Ascending aorta (tissue), 2 donors: ENCODE data around the gene BAD. TPM values are rescaled to one million over a fixed set of nuclear protein-coding genes. Genes with fewer than 3 reads are reported as not detected.
"Not testable (repeated sequence)": the region's sequence is repeated elsewhere in the genome, so short reads cannot be mapped to it uniquely, and the experiment has no call there.

Source experiments
- DNase-seq, 2 donors: peaks; one replicate each; pipeline ENCODE4 v3.0.0-alpha.2; 2019; ENCODE audit warnings: low spot score in 2 of 2
- H3K27ac ChIP-seq, 2 donors: fragments of 200-600 bp; sonication (generic); one replicate each; pipeline ENCODE4 v1.5.1; 2016 to 2017; ENCODE audit warnings: mild to moderate bottlenecking in 1 of 2
- H3K27me3 ChIP-seq: fragments of 200-600 bp; sonication (generic); one replicate; pipeline ENCODE4 v1.5.1; 2017
- H3K36me3 ChIP-seq, 2 donors: fragments of 200-600 bp; sonication (generic); one replicate each; pipeline ENCODE4 v1.5.1; 2016
- H3K4me1 ChIP-seq, 2 donors: fragments of 200-600 bp; sonication (generic); one replicate each; pipeline ENCODE4 v1.5.1; 2016 to 2017; ENCODE audit warnings: mild to moderate bottlenecking in 1 of 2
- H3K4me3 ChIP-seq, 2 donors: fragments of 200-600 bp; sonication (generic); one replicate each; pipeline ENCODE4 v1.5.1; 2016 to 2017; ENCODE audit warnings: mild to moderate bottlenecking in 1 of 2
- H3K9me3 ChIP-seq, 2 donors: fragments of 200-600 bp; sonication (generic); one replicate each; pipeline ENCODE4 v1.5.1; 2016
- CTCF ChIP-seq, 3 experiments: fragments of 200-600 bp in 2 of 3; fragments of 450-650 bp in 1 of 3; sonication (generic) in 2 of 3; IDR thresholded peaks; one replicate each; pipeline ENCODE4 v1.5.1; 2016 to 2019; ENCODE audit warnings: antibody characterized with exemption in 3 of 3, mild to moderate bottlenecking in 1 of 3, moderate library complexity in 1 of 3
- intact Hi-C: fragments of 100-400 bp; cut with DNase I; formaldehyde crosslinking; loops from one replicate; pipeline ENCODE4 v1.15.1; 2023
- total RNA-seq: library from RNA; depleted of rRNA; stranded (reverse); fragments of >200 nt; gene quantifications from one replicate; pipeline ENCODE4 v1.1.0, GENCODE V29; 2016

The BAD gene
- total RNA-seq, 1 donor from 2014 or later: 175 TPM

- Histone ChIP-seq H3K4me3 (no peak overlapping the region), H3K9me3 (no peaks in the 10 kb centered on the region), H3K4me1 (peaks cover 22 to 34% of the 10 kb centered on the region in 2 donors), H3K36me3 (peaks cover 2 to 4% of the 10 kb centered on the region in 2 donors), H3K27ac (no peak overlapping the region), H3K27me3 (no peaks in the 10 kb centered on the region)
- DNase-seq: no peak
- TF ChIP-seq CTCF (IDR thresholded peaks at IDR 0.05): no peak
- intact Hi-C loops: no loop called here
Measured at GRCh38 chr11:64249038-64249437, 35.4 kb downstream of the BAD start.

GRCh38 chr11:64248578-64248977 lies 35.9 kb downstream of the BAD start:
- H3K27me3 ChIP-seq: no peaks in the 10 kb centered on the region
- no peak for TF ChIP-seq CTCF (IDR thresholded peaks at IDR 0.05)
- H3K4me3 ChIP-seq: no peak overlapping the region
- DNase-seq: no peak
- H3K27ac ChIP-seq: no peak overlapping the region
- peaks cover 6 to 9% of the 10 kb centered on the region in 2 donors for H3K36me3 ChIP-seq
- H3K9me3 ChIP-seq: no peaks in the 10 kb centered on the region
- intact Hi-C loops: no loop called here
- peaks cover 22 to 30% of the 10 kb centered on the region in 2 donors for H3K4me1 ChIP-seq

- intact Hi-C loops: no loop called here
- H3K4me1 ChIP-seq: peaks cover 20 to 28% of the 10 kb centered on the region in 2 donors
Measured at GRCh38 chr11:64247729-64248531, 36.5 kb downstream of the BAD start.

GRCh38 chr11:64246871-64247728 lies 37.4 kb downstream of the BAD start, which contains the start of gene PPP1R14B:
Gene PPP1R14B, minus strand, starts transcription at chr11:64246943. Its CDS starts 270 bp downstream, at chr11:64246673.
- DNase-seq: peak in 1 of 2 donors; percentile 94

More at GRCh38 chr11:64247729-64248531, 36.5 kb downstream of the BAD start:
- peak overlapping the region; percentile 68 to 79 for H3K4me3 ChIP-seq
- no peaks in the 10 kb centered on the region for H3K27me3 ChIP-seq
- no peaks in the 10 kb centered on the region for H3K9me3 ChIP-seq
- peaks cover 11 to 13% of the 10 kb centered on the region in 2 donors for H3K36me3 ChIP-seq
- H3K27ac ChIP-seq: peak overlapping the region; percentile 75 to 83
- DNase-seq: no peak
- TF ChIP-seq CTCF (IDR thresholded peaks at IDR 0.05): no peak

GRCh38 chr11:64246621-64246870 lies 37.9 kb downstream of the BAD start:
- H3K4me1 ChIP-seq: peaks cover 15 to 30% of the 10 kb centered on the region in 2 donors
- peaks cover 11 to 13% of the 10 kb centered on the region in 2 donors for H3K36me3 ChIP-seq
- H3K4me3 ChIP-seq: peak overlapping the region; percentile 68 to 79
- H3K9me3 ChIP-seq, intact Hi-C loops, DNase-seq, H3K27me3 ChIP-seq: not testable (repeated sequence)
- peak overlapping the region; percentile 80 to 94 for H3K27ac ChIP-seq
- TF ChIP-seq CTCF (IDR thresholded peaks at IDR 0.05): peak in 1 of 3 experiments; percentile 3

More at GRCh38 chr11:64246871-64247728, 37.4 kb downstream of the BAD start, which contains the start of gene PPP1R14B:
- Histone ChIP-seq H3K4me3 (peak within 1 kb of the TSS; percentile 68 to 79), H3K36me3 (peaks cover 11 to 13% of the 10 kb centered on the region in 2 donors), H3K9me3 (no peaks in the 10 kb centered on the region), H3K27ac (peak within 1 kb of the TSS; percentile 80 to 94), H3K27me3 (no peaks in the 10 kb centered on the region), H3K4me1 (peaks cover 15 to 29% of the 10 kb centered on the region in 2 donors)
- intact Hi-C loops: no loop called here
- TF ChIP-seq CTCF (IDR thresholded peaks at IDR 0.05): peak in 2 of 3 experiments; percentile 14 to 26
